HG03139 (cell line): ENCODE results near the gene BST1.

Experiments used
- ATAC-seq: cut with Tn5 transposase; IDR thresholded peaks from one replicate; pipeline ENCODE4 v1.9.1; 2021; ENCODE audit not compliant: unreplicated experiment

BST1 gene, protein sequence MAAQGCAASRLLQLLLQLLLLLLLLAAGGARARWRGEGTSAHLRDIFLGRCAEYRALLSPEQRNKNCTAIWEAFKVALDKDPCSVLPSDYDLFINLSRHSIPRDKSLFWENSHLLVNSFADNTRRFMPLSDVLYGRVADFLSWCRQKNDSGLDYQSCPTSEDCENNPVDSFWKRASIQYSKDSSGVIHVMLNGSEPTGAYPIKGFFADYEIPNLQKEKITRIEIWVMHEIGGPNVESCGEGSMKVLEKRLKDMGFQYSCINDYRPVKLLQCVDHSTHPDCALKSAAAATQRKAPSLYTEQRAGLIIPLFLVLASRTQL

DNA sequence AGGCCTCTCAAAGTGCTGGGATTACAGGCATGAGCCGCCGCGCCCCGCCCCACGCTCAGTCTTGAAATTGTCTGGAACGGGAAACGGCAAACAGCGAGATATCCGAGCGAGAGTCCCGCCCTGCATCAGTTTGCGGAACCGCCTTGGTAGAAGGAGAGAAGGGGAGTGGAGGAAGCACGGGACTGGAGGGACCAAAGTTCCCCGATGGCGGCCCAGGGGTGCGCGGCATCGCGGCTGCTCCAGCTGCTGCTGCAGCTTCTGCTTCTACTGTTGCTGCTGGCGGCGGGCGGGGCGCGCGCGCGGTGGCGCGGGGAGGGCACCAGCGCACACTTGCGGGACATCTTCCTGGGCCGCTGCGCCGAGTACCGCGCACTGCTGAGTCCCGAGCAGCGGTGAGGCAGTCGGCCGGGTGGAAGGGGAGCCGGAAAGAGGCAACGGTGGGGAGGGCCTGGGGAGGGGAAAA is at the start of gene BST1:
Gene BST1, plus strand, starts transcription at position 125 of the 463 bp plus-strand sequence. Its CDS starts 80 bp downstream, at position 205.
- ATAC-seq: peak; percentile 80

DNA sequence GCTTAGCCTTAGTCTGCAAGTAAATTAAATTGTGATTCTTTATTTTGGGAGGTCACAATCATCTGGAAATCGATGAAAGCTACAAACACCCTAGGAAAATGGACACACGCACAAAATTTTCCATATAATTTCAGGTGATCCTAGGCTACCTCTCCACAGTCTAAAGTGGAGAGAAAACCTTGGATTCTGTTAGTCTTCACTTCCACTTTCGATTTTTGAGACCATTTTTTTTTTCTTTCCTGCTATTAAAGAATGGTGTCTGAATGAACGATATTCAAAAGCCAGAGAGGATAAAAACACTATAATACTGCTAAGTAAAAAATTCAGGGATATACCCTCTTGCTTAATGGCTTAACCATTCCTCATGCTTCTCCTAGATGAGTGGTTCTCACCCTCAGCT is 49.4 kb upstream of the BST1 start:
- no peak for ATAC-seq

DNA sequence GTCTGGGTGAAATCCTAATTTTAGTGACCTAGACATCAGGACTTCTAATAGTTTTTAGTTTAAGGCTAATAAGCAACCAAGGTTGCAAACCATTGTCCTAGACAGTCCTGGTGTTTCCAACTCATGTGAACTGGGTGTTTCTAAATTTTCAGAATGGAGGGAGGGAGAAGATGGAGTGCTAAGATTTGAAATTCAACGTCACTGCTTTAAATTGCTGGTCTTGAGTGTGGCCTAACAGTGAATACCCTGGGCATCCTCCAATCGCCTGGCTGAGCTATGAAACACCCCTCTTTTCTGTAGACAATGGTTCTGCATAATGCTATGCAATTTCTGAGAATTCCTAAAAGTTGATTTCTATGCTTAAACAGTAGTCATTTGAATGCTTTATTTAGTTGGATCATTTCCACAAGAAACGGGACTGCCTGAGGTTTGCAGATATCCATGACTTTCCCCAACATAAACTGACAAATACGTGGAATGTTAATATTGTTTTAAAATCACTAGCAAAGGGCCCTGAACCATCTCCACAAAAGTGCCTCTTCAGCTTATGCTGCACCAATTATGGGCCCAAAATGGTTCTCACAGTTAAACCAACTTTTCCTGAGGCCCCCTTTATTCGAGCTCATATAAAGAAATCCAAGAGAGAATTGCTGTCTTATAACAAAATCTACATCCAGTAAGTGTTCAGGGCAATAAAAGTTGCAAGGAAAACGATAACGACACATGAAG is 48.8 kb upstream of the BST1 start:
- peak; percentile 26 for ATAC-seq

DNA sequence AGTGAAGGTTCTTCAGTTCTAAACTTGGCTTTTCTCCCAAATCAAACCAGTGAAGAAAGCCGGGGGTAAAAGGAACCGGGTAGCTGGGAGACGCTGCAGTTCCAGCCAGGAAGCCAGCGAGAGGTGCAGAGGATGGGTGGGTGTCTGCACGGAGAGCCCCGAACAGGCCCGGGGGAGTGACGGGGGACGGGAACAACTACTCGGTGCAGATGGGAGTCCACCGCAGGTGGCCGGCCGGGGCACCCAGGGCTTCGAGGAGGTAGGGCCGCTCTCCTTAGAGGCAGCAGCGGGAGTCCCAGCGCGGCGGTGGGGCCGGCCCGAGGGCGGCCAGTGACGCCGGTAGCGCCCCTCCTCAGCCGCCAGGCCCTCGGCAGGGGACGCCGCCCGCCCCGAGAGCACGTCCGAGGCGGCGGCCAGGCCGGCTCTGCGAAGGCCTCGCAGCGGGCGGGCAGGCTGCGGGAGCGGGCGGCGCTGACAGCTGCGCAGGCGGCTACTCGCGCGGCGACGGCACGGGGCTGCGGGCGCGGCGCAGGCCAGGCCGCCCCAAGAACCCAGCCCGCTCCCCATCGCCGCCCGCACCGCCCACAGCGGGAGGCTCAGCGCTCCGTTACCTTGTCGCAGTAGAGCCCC is 48.2 kb upstream of the BST1 start:
- peak; percentile 45 for ATAC-seq

DNA sequence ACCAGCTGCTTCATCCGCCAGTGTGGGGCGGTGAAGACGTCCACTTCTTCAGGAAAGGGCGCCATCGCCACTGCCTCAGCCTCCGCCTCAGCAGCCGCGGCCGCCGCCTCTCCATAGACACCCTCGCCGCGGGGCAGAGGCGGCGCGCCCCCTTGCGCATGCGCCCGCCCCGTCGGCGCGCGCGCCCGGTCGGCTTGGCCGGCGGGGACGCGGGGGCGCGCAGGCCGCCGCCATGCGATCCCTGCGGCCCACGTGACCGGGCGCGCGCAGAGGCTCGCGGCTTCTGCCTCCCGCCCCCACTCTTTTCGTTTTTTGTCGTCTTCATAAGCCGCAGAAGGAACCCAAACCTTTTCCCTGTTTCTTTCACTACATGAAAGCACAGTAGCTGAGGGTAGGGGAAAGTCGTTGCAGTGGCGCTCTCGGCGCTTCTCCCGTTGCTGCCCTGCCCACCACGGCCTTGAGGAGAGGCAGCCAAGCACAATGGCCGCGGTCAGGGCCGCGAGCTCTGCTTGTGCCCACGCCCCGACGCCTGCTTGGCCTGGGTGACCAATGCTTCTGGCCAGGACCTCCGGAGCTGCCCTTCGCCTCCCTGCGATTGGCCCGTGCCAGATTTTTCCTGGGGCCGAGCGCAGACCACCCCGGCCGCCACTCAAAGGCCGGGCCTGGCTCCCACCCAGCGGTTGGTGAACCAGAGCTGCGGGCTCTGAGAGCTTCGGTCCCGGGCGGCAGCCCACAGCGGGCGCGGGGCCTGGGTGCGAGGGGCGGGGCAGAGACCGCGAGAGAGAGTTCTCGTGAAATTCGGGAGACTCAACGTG is 47.4 kb upstream of the BST1 start, which contains the start of gene FBXL5:
Gene FBXL5, minus strand, starts transcription at position 135 of the 815 bp plus-strand sequence. Its CDS starts 70 bp downstream, at position 65.
- peak; percentile 68 for ATAC-seq

DNA sequence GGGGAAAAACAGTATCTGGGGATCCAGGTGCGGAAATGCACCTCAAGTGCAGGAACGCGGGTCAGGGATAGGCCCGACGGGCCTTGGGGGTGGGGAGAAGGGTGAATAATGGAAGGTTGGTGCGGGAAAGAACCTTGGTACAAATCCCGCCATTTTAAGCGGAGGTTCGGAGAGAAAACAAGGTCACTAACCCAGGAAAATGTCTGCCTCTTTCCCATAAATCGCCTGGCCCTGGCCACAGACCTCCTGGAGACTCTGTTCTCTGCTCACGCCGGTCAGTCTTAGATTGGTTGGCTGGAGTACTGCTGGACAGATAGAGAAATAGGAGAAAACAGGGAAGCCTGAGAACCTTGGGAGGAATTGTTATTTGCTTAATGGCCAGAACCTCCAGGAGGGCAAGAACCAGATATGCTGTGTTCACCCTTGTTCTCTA is 46.8 kb upstream of the BST1 start:
- no peak for ATAC-seq

DNA sequence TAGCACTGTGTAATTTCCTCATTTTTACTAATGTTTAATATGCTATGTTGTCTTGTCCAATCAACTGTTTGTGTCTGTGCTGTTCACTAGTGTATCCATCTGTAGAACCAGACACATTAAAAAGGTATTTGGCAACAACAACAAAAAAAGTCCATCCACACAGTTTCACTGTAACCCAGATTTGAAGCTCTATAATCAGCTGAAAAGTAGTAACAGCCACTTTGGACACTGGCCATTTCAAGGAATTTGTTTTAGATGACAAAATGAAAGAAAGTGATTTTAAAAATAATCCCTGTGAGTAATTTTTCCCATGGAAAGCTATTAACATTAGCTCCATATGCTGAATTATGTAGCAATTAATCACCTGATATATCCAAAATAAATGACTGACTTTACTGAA is 45.5 kb upstream of the BST1 start:
- no peak for ATAC-seq

DNA sequence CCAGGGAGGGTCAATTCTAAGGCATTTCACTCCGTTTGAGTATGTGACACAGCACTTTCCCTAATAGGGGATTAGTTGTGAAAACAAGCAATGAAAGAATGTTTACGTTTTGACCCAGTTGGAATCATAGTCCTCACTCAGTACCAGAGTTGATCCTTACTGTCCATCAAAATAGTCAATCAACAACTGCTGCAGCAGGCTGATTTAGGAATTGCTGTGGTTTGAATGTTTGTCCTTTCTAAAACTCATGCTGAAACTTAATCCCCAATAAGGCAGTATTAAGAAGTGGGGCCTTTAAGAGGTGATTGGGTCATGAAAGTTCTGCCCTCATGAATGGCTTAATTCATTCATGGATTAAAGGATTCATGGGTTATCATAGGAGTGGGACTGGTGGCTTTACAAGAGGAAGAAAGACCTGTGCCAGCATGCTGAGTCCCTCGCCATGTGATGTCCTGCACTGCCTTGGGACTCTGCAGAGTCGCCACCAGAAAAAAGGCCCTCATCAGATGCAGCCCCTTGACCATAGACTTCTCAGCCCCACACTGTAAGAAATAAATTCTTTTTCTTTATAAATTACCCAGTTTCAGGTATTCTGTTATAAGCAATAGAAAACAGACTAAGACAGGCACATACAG is 44.6 kb upstream of the BST1 start:
- no peak for ATAC-seq

DNA sequence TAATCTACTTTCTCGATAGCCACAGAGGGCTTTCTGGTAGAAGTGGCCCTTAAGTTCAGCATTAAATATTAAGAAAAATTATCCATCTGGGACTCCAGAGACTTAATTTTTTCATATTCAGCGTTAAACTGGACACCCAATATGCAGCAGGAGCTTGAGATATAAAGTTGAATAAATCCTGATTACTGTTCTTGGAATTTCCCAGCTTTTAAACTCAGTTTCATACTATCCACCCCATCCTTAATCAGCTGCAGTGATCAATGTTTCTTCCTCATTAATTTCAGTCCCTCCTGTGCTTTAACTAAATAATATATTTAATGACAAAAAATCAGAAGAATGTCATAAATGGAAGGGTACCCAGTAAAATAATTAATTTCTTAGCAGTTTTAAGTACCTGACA is 44.1 kb upstream of the BST1 start:
- no peak for ATAC-seq

DNA sequence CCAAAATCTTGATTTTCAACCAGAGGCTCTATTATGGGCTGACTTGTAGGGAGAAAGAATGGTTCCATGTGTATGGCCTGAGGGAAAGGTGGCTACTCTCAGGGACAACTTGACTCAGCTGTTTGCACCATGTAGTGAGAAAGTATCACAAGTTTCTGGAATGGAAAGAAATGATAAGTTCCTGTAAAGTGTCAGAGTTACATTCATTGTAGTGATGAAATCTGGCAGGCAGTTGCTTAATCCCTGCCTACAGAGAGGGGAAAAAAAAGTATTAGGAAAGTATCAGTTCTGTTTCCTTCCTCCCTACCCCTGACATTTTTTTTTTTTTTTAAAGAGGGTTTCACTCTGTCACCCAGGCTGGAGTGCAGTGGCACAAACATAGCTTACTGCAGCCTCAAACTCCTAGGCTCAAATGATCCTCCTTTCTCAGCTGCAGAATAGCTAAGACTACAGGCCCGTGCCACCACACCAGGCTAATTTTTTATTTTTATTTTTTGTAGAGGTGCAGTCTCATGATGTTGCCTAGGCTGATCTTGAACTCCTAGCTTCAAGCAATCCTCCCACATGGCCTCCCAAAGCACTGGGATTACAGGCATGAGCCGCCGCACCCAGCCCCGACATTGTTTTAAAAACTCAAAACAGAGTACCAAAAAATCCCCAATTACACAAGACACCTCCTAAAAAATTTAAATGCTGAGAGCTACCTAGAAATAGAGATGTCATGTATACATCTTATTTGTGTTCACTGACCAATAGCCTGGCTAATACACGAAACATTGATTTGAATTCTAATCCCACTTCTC is 42.9 kb upstream of the BST1 start:
- no peak for ATAC-seq

DNA sequence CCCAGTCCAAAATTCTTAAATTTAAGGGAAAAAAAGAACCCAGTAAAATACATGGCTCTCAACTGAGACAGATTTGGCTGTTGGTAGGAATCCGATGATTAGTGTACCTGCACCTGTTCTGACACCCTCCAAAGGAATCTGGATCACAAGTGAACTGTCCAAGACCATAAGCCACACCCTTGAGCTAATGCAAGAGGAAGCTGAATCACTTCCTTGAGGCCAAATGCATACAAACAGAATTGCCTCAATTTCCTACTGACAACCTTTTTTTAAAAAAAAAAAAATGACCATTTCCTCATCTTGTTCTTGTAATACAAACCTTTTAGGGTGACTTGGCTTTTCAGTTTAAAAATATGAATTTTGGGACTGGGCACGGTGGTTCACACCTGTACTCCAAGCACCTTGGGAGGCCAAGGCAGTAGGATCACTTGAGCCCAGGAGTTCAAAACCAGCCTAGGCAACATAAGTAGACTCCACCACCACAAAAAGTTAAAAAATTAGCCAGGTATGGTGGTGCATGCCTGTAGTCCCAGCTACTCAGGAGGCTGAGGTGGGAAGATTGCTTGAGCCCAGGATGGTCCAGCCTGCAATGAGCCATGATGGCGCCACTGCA is 37.0 kb upstream of the BST1 start:
- ATAC-seq: no peak

DNA sequence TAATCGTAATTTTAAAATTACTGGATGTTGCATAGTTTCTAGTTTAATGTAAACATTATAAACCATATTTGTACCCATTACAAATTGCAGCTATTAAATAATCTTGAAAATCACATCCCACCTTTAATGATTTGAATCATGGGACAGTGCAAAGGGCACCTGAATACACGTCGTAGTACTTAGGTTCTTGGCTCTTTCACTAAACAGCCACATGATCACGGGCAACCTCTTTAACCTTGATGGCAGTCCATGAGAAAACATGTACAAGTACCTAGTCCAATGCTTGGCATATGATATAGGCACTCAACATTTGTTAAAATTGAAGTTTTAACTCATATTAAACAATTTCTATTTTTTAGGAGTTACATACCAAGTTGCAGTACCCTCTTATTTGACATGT is 35.9 kb upstream of the BST1 start:
- ATAC-seq: no peak

DNA sequence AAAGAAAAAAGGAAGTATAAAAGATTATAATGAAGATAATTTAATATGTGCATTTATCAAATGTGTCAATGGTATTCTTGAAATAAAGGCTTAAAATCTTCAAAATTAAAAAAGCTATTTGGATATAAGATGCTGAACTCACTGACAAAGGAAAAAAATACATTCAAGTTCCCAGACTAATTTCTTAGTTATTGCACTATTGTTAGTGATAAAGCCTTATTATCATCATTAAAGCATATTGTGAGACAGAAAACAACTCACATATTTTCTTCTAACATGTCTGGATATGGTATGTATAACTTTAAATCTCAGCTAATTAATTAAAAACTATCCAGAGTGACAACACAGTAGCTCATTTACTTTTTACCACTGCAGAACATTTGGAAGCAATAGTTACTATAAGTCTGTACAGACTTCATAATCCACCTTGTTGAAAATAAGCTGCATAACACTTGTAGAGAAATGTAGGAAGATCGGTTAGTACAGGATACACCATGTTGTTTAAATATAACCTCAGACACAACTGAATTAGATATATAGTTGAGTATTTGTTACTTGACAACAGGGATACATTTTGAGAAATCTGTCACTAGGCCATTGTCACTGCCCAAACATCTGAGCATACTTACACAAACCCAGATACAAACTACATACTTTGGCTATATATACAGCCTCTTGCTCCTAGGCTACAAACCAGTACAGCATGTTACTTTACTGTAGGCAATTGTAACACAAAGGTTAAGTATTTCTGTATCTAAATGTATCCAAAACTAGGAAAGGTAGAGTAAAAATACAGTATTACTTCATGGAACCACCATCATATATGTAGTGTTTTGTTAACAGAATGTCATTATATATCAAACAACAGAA is 34.1 kb upstream of the BST1 start:
- no peak for ATAC-seq

DNA sequence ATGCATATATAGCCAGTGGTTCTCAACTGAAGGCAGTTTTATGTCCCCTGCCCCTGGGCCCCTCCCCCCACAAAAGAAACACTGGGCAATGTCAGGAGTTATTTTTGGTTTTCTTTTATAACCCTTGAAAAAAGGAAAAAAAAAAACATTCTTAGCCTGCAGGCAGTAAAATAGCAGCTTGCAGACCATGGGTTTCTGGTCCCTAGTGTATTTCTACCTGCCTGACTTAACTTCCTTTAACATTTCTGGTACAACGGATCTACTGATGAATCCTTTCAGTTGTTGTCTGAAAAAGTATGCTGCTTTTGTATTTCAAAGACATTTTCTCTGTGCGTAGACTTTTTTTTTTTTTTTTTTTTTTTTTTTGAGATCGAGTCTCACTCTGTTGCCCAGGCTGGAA is 32.3 kb upstream of the BST1 start:
- no peak for ATAC-seq

DNA sequence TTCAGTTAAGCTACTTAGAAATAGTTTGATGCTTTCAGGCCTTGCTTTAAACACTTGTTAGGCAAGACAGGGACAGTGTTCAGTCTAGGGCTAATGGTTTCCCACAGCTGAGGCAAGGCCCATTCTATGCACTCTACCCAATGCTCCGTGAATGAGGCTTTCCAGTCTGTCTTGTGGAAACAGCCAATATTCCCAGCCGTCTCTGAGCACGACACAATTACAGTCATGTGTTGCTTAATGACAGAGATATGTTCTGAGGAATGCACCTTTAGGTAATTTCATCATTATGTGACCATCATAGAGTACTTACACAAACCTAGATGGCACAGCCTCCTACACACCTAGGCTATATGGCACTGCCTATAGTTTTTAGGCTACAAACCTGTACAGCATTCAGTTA is 30.8 kb upstream of the BST1 start:
- ATAC-seq: no peak

DNA sequence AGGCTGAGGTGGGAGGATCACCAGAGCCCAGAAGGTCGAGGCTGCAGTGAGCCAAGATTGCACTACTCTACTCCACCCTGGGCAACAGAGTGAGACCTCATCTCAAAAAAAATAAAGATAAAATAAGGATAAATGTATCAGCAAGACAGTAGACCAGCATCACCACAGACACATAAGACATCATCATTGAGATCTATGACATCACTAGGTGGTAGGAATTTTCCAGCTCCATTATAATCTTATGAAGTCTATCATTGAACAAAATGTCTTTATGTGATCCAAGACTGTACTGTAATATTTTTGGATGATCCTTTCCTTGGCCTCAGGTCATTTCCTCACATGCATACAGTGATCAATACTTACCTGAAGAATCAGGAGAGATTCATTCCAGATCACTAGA is 29.5 kb upstream of the BST1 start:
- no peak for ATAC-seq

DNA sequence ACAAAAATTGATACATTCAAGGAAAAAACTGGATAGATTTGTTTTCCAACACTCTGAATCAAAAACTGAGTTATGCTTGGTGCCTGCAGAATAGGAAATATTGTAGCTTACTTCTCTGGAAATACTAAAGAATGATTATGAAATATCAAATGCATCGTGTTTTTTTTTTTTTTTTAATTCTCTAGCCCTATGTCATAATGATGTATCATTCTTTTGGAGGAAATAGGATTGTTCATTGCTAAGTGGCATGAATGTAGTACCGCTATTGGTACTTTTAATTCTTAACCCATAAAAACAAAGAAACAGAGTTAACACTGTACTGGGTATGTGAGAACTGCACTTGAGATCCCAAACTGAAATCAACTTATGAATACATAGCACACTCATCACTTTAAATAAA is 28.8 kb upstream of the BST1 start:
- ATAC-seq: no peak

DNA sequence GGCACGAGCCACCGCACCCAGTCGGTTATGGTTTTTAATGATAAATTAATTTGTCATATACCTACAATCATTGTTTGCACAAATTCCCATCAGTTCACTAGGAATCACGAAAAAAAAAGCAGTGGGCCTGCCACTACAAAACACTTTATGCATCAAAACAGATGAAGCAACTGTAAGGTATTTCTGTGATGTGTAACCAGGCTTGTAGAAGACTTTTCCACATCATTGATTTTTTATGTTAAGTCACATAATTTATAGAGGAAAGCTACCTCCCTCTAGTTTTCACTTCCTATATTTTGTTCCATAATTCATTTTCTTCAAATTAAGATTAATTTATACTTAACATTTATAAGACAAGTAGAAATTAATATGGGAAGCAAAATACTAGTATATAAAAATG is 27.9 kb upstream of the BST1 start:
- ATAC-seq: no peak
